IgD-negative memory B cell (primary cell): ENCODE measurements around the gene CD9. TPM values are rescaled to one million over a fixed set of nuclear protein-coding genes. Genes with fewer than 3 reads are reported as not detected.

Source experiments
- H3K27ac Mint-ChIP-seq, 3 donors: one replicate each; pipeline ENCODE4 v1.8.0; 2020 to 2022; ENCODE audit warnings: mild to moderate bottlenecking in 3 of 3, mixed read lengths in 3 of 3, moderate library complexity in 1 of 3
- H3K27me3 Mint-ChIP-seq: one replicate; pipeline ENCODE4 v1.8.0; 2021; ENCODE audit warnings: mixed read lengths
- H3K36me3 Mint-ChIP-seq: one replicate; pipeline ENCODE4 v1.8.0; 2020; ENCODE audit warnings: mild to moderate bottlenecking, mixed read lengths
- H3K4me1 Mint-ChIP-seq, 3 donors: one replicate each; pipeline ENCODE4 v1.8.0; 2020 to 2022; ENCODE audit warnings: mixed read lengths in 3 of 3, mild to moderate bottlenecking in 1 of 3
- H3K4me3 Mint-ChIP-seq, 4 donors: one replicate each; pipeline ENCODE4 v1.8.0; 2020 to 2022; ENCODE audit warnings: mild to moderate bottlenecking in 4 of 4, mixed read lengths in 4 of 4, moderate library complexity in 3 of 4
- H3K9me3 Mint-ChIP-seq, 3 donors: one replicate each; pipeline ENCODE4 v1.8.0; 2020 to 2021; ENCODE audit warnings: mixed read lengths in 3 of 3, mild to moderate bottlenecking in 1 of 3
- polyA plus RNA-seq: library from polyadenylated mRNA; unstranded; fragments of 300-500 nt; fragmentation: Illumina TruSeq; gene quantifications from one replicate; pipeline ENCODE4 v1.2.3, GENCODE V29; 2021

Gene CD9
- polyA plus RNA-seq, 1 donor from 2014 or later, result 9.6 TPM

GRCh38 chr12:6230321-6231110 is 30.3 kb downstream of the CD9 start:
- Mint-ChIP-seq H3K4me1 (peaks cover 7 to 12% (median 7%) of the 10 kb centered on the region in 3 donors), H3K4me3 (peak overlapping the region in 1 of 4 donors; percentile 43), H3K27ac (peak overlapping the region; percentile 9 to 35 (median 29)), H3K9me3 (no peaks in the 10 kb centered on the region), H3K36me3 (no peaks in the 10 kb centered on the region), H3K27me3 (peaks cover 5% of the 10 kb centered on the region)

- H3K27ac Mint-ChIP-seq, result no peak overlapping the region
- H3K27me3 Mint-ChIP-seq, result peaks cover 5% of the 10 kb centered on the region
- H3K4me3 Mint-ChIP-seq, result no peak overlapping the region
- no peaks in the 10 kb centered on the region for H3K36me3 Mint-ChIP-seq
- no peaks in the 10 kb centered on the region for H3K9me3 Mint-ChIP-seq
- H3K4me1 Mint-ChIP-seq, result peaks cover 7 to 8% (median 7%) of the 10 kb centered on the region in 3 donors
Measured at GRCh38 chr12:6231359-6232268, 31.4 kb downstream of the CD9 start.

GRCh38 chr12:6233121-6233971 is 33.1 kb downstream of the CD9 start:
- no peak overlapping the region for H3K4me3 Mint-ChIP-seq
- no peaks in the 10 kb centered on the region for H3K9me3 Mint-ChIP-seq
- peaks cover 7% of the 10 kb centered on the region for H3K27me3 Mint-ChIP-seq
- no peak overlapping the region for H3K27ac Mint-ChIP-seq
- H3K36me3 Mint-ChIP-seq, result no peaks in the 10 kb centered on the region
- peaks cover 7 to 8% (median 7%) of the 10 kb centered on the region in 3 donors for H3K4me1 Mint-ChIP-seq

- H3K9me3 Mint-ChIP-seq, result no peaks in the 10 kb centered on the region
- no peaks in the 10 kb centered on the region for H3K36me3 Mint-ChIP-seq
- H3K4me3 Mint-ChIP-seq, result no peak overlapping the region
- no peak overlapping the region for H3K27ac Mint-ChIP-seq
- H3K27me3 Mint-ChIP-seq, result peaks cover 11% of the 10 kb centered on the region
- H3K4me1 Mint-ChIP-seq, result peaks cover 7 to 8% (median 7%) of the 10 kb centered on the region in 3 donors
Measured at GRCh38 chr12:6234214-6234613, 34.0 kb downstream of the CD9 start.

- H3K4me1 Mint-ChIP-seq, result peaks cover 7 to 8% (median 7%) of the 10 kb centered on the region in 3 donors
- H3K9me3 Mint-ChIP-seq, result no peaks in the 10 kb centered on the region
- H3K4me3 Mint-ChIP-seq, result no peak overlapping the region
- H3K36me3 Mint-ChIP-seq, result no peaks in the 10 kb centered on the region
- H3K27ac Mint-ChIP-seq, result no peak overlapping the region
- peaks cover 11% of the 10 kb centered on the region for H3K27me3 Mint-ChIP-seq
Measured at GRCh38 chr12:6234906-6235305, 34.7 kb downstream of the CD9 start.

- Mint-ChIP-seq H3K4me3 (no peak overlapping the region), H3K27me3 (peaks cover 14% of the 10 kb centered on the region), H3K36me3 (no peaks in the 10 kb centered on the region), H3K9me3 (no peaks in the 10 kb centered on the region), H3K4me1 (peaks cover 5 to 6% (median 5%) of the 10 kb centered on the region in 3 donors), H3K27ac (no peak overlapping the region)
Measured at GRCh38 chr12:6235499-6235898, 35.3 kb downstream of the CD9 start.

GRCh38 chr12:6235906-6236640 is 35.9 kb downstream of the CD9 start:
- no peak overlapping the region for H3K4me3 Mint-ChIP-seq
- no peaks in the 10 kb centered on the region for H3K9me3 Mint-ChIP-seq
- H3K4me1 Mint-ChIP-seq, result no peaks in the 10 kb centered on the region
- H3K36me3 Mint-ChIP-seq, result no peaks in the 10 kb centered on the region
- no peak overlapping the region for H3K27ac Mint-ChIP-seq
- peaks cover 14% of the 10 kb centered on the region for H3K27me3 Mint-ChIP-seq

- no peaks in the 10 kb centered on the region for H3K36me3 Mint-ChIP-seq
- no peaks in the 10 kb centered on the region for H3K4me1 Mint-ChIP-seq
- H3K27me3 Mint-ChIP-seq, result peaks cover 14% of the 10 kb centered on the region
- no peak overlapping the region for H3K4me3 Mint-ChIP-seq
- no peak overlapping the region for H3K27ac Mint-ChIP-seq
- H3K9me3 Mint-ChIP-seq, result no peaks in the 10 kb centered on the region
Measured at GRCh38 chr12:6236641-6236940, 36.4 kb downstream of the CD9 start.

GRCh38 chr12:6237830-6238229 is 37.6 kb downstream of the CD9 start:
- Mint-ChIP-seq H3K4me3 (no peak overlapping the region), H3K27ac (no peak overlapping the region), H3K4me1 (no peaks in the 10 kb centered on the region), H3K9me3 (no peaks in the 10 kb centered on the region), H3K36me3 (no peaks in the 10 kb centered on the region), H3K27me3 (peaks cover 17% of the 10 kb centered on the region)

- Mint-ChIP-seq H3K4me1 (no peaks in the 10 kb centered on the region), H3K27ac (no peak overlapping the region), H3K36me3 (no peaks in the 10 kb centered on the region), H3K27me3 (peaks cover 15% of the 10 kb centered on the region), H3K4me3 (no peak overlapping the region), H3K9me3 (peaks cover 0 to 2% (median 0%) of the 10 kb centered on the region in 3 donors)
Measured at GRCh38 chr12:6238875-6239274, 38.7 kb downstream of the CD9 start.

GRCh38 chr12:6241495-6241894 is 41.3 kb downstream of the CD9 start:
- Mint-ChIP-seq H3K4me1 (no peaks in the 10 kb centered on the region), H3K27ac (no peak overlapping the region), H3K9me3 (peaks cover 0 to 9% (median 6%) of the 10 kb centered on the region in 3 donors), H3K27me3 (peaks cover 16% of the 10 kb centered on the region), H3K36me3 (no peaks in the 10 kb centered on the region), H3K4me3 (no peak overlapping the region)

- no peak overlapping the region for H3K27ac Mint-ChIP-seq
- peaks cover 0 to 9% (median 4%) of the 10 kb centered on the region in 3 donors for H3K9me3 Mint-ChIP-seq
- no peaks in the 10 kb centered on the region for H3K36me3 Mint-ChIP-seq
- peaks cover 8% of the 10 kb centered on the region for H3K27me3 Mint-ChIP-seq
- H3K4me1 Mint-ChIP-seq, result no peaks in the 10 kb centered on the region
- no peak overlapping the region for H3K4me3 Mint-ChIP-seq
Measured at GRCh38 chr12:6249580-6249979, 49.4 kb downstream of the CD9 start.

GRCh38 chr12:6250343-6250742 is 50.1 kb downstream of the CD9 start:
- Mint-ChIP-seq H3K27ac (no peak overlapping the region), H3K36me3 (no peaks in the 10 kb centered on the region), H3K9me3 (peaks cover 0 to 4% (median 0%) of the 10 kb centered on the region in 3 donors), H3K4me1 (no peaks in the 10 kb centered on the region), H3K4me3 (no peak overlapping the region), H3K27me3 (peaks cover 8% of the 10 kb centered on the region)

GRCh38 chr12:6253278-6253677 is 53.1 kb downstream of the CD9 start:
- Mint-ChIP-seq H3K36me3 (peaks cover 2% of the 10 kb centered on the region), H3K4me1 (no peaks in the 10 kb centered on the region), H3K27ac (no peak overlapping the region), H3K27me3 (peaks cover 12% of the 10 kb centered on the region), H3K9me3 (peaks cover 0 to 4% (median 0%) of the 10 kb centered on the region in 3 donors), H3K4me3 (no peak overlapping the region)
